NCI-H1417 treated with DMSO at 0.1 percent for 48 hours (cell line): Measurements from ENCODE around the gene S100A14.
"Not testable (repeated sequence)": the region's sequence is repeated elsewhere in the genome, so short reads cannot be mapped to it uniquely, and the experiment has no call there.

ENCODE experiments used
- DNase-seq: peaks from one replicate; lab custom pipeline; 2025; lab: John Stamatoyannopoulos, UW

The S100A14 gene

GRCh38 chr1:153614906-153615305 lies 1.2 kb downstream of the S100A14 start:
- DNase-seq, result no peak

GRCh38 chr1:153614189-153614900 lies 1.8 kb downstream of the S100A14 start:
- DNase-seq, result no peak

GRCh38 chr1:153613406-153613805 lies 2.7 kb downstream of the S100A14 start:
- no peak for DNase-seq

GRCh38 chr1:153612755-153613331 lies 3.3 kb downstream of the S100A14 start, which contains the start of gene S100A16:
Gene S100A16, minus strand, starts transcription at chr1:153613137. Its CDS starts 4,986 bp downstream, at chr1:153608151.
- DNase-seq, result no peak

GRCh38 chr1:153612111-153612754 lies 3.9 kb downstream of the S100A14 start:
- DNase-seq, result no peak

- no peak for DNase-seq
Observed at GRCh38 chr1:153611356-153611755, 4.8 kb downstream of the S100A14 start.

GRCh38 chr1:153610811-153611301 lies 5.3 kb downstream of the S100A14 start:
- no peak for DNase-seq

GRCh38 chr1:153610334-153610733 lies 5.8 kb downstream of the S100A14 start:
- no peak for DNase-seq

- no peak for DNase-seq
Observed at GRCh38 chr1:153609585-153609907, 6.6 kb downstream of the S100A14 start.

GRCh38 chr1:153608742-153609584 lies 7.2 kb downstream of the S100A14 start:
- no peak for DNase-seq

GRCh38 chr1:153608089-153608682 lies 7.9 kb downstream of the S100A14 start:
- DNase-seq, result no peak

- no peak for DNase-seq
Observed at GRCh38 chr1:153607381-153607780, 8.7 kb downstream of the S100A14 start.

GRCh38 chr1:153606194-153606593 lies 9.9 kb downstream of the S100A14 start:
- DNase-seq, result no peak

GRCh38 chr1:153602749-153603148 lies 13.4 kb downstream of the S100A14 start:
- DNase-seq, result no peak

- no peak for DNase-seq
Observed at GRCh38 chr1:153599847-153600246, 16.3 kb downstream of the S100A14 start.

- peak; percentile 27 for DNase-seq
Observed at GRCh38 chr1:153598309-153599172, 17.6 kb downstream of the S100A14 start.

- no peak for DNase-seq
Observed at GRCh38 chr1:153597206-153597605, 18.9 kb downstream of the S100A14 start.

GRCh38 chr1:153592748-153593147 lies 23.4 kb downstream of the S100A14 start:
- no peak for DNase-seq

GRCh38 chr1:153588482-153588881 lies 27.6 kb downstream of the S100A14 start:
- DNase-seq, result no peak

- not testable (repeated sequence) for DNase-seq
Observed at GRCh38 chr1:153588033-153588432, 28.1 kb downstream of the S100A14 start.

GRCh38 chr1:153587314-153587713 lies 28.8 kb downstream of the S100A14 start:
- DNase-seq, result no peak
